IMR-90 (cell line): ENCODE results near the gene SPHK2. TPM values are rescaled to one million over a fixed set of nuclear protein-coding genes. Genes with fewer than 3 reads are reported as not detected.

Experiments
- ATAC-seq: fragments of 200-7000 bp; cut with Tn5 transposase; 2 replicates; pipeline ENCODE4 v1.9.1; 2020; ENCODE audit warnings: low read depth, mild to moderate bottlenecking, moderate library complexity
- BruUV-seq: library from RNA; stranded (reverse); fragments of 400-500 nt; replicated peaks from 2 replicates; lab custom pipeline; 2021; lab: Mats Ljungman, UMichigan
- CTCF ChIA-PET: fragments of 300-600 bp; formaldehyde crosslinking; extraction: SDS; loops from one replicate; lab custom pipeline; 2021; ENCODE audit warnings: antibody characterized with exemption; lab: Yijun Ruan, JAX
- POLR2A ChIA-PET: fragments of 300-600 bp; sonication (Branson Sonifier 250); formaldehyde crosslinking; loops from one replicate; lab custom pipeline; 2022; ENCODE audit warnings: antibody characterized with exemption; ENCODE audit not compliant: unreplicated experiment; lab: Charles Lee
- DNase-seq: peaks from one replicate; pipeline ENCODE4 v3.0.0; 2013
- H2AFZ ChIP-seq: replicated peaks from 2 replicates; pipeline ENCODE3; 2013; ENCODE audit warnings: low read length, mild to moderate bottlenecking; ENCODE audit not compliant: poor library complexity
- H2AK5ac ChIP-seq: 2 replicates; pipeline ENCODE4 v1.6.1; 2013; ENCODE audit warnings: low read depth, low read length, inconsistent platforms
- H2AK9ac ChIP-seq: replicated peaks from 2 replicates; pipeline ENCODE3; 2013; ENCODE audit warnings: mild to moderate bottlenecking, low read depth, low read length, moderate library complexity; ENCODE audit not compliant: poor library complexity
- H2BK120ac ChIP-seq: 2 replicates; pipeline ENCODE4 v1.6.1; 2013; ENCODE audit warnings: low read depth, low read length, inconsistent platforms
- H2BK15ac ChIP-seq: 3 replicates; pipeline ENCODE4 v1.6.1; 2013; ENCODE audit warnings: low read depth, low read length, inconsistent platforms
- H2BK20ac ChIP-seq: 2 replicates; pipeline ENCODE4 v1.6.1; 2013; ENCODE audit warnings: low read depth, mild to moderate bottlenecking, inconsistent platforms, low read length, moderate library complexity
- H2BK5ac ChIP-seq: 2 replicates; pipeline ENCODE4 v1.6.1; 2013; ENCODE audit warnings: mild to moderate bottlenecking, low read depth, low read length, inconsistent platforms; ENCODE audit not compliant: poor library complexity, severe bottlenecking
- H3K14ac ChIP-seq: replicated peaks from 2 replicates; pipeline ENCODE4 v1.6.1; 2013; ENCODE audit warnings: low read depth, low read length, inconsistent platforms
- H3K18ac ChIP-seq: 2 replicates; pipeline ENCODE4 v1.6.1; 2013; ENCODE audit warnings: low read depth, low read length, control low read depth
- H3K23ac ChIP-seq: 2 replicates; pipeline ENCODE4 v1.6.1; 2013; ENCODE audit warnings: low read depth, low read length, inconsistent platforms
- H3K27ac ChIP-seq: 2 replicates; pipeline ENCODE4 v1.5.1; 2013; ENCODE audit warnings: mild to moderate bottlenecking, control low read depth, low read length; ENCODE audit not compliant: insufficient read depth
- H3K27me3 ChIP-seq: 2 replicates; pipeline ENCODE4 v1.6.1; 2013; ENCODE audit warnings: low read length; ENCODE audit not compliant: control insufficient read depth, insufficient read depth
- H3K36me3 ChIP-seq: 2 replicates; pipeline ENCODE4 v1.6.1; 2013; ENCODE audit warnings: low read length, mixed read lengths; ENCODE audit not compliant: control insufficient read depth, insufficient read depth
- H3K4ac ChIP-seq: 2 replicates; pipeline ENCODE4 v1.6.1; 2013; ENCODE audit warnings: low read depth, low read length, inconsistent platforms
- H3K4me1 ChIP-seq: 2 replicates; pipeline ENCODE4 v1.6.1; 2013; ENCODE audit warnings: low read length, mixed read lengths; ENCODE audit not compliant: control insufficient read depth, insufficient read depth
- H3K4me2 ChIP-seq: 2 replicates; pipeline ENCODE4 v1.6.1; 2013; ENCODE audit warnings: low read depth, mild to moderate bottlenecking, control low read depth, low read length, moderate library complexity
- H3K4me3 ChIP-seq: 2 replicates; pipeline ENCODE4 v1.5.1; 2013; ENCODE audit warnings: low read depth, mild to moderate bottlenecking, control low read depth, low read length, moderate library complexity; ENCODE audit not compliant: insufficient read depth
- H3K56ac ChIP-seq: 2 replicates; pipeline ENCODE4 v1.6.1; 2013; ENCODE audit warnings: low read length, inconsistent platforms; ENCODE audit not compliant: insufficient read depth; ENCODE audit errors: extremely low read depth
- H3K79me1 ChIP-seq, 2 experiments: 2 replicates each; pipeline ENCODE4 v1.6.1; 2013; ENCODE audit warnings: low read length in 2 of 2, inconsistent platforms in 1 of 2, low read depth in 1 of 2
- H3K9ac ChIP-seq: 2 replicates; pipeline ENCODE4 v1.6.1; 2013; ENCODE audit warnings: low read depth, low read length, control low read depth
- H3K9me1 ChIP-seq: 2 replicates; pipeline ENCODE4 v1.6.1; 2013; ENCODE audit warnings: low read length, inconsistent platforms; ENCODE audit not compliant: insufficient read depth
- H3K9me3 ChIP-seq: 2 replicates; pipeline ENCODE4 v1.6.1; 2013; ENCODE audit warnings: low read length; ENCODE audit not compliant: control insufficient read depth, insufficient read depth
- H4K20me1 ChIP-seq: 2 replicates; pipeline ENCODE4 v1.6.1; 2013; ENCODE audit warnings: low read length, inconsistent platforms; ENCODE audit not compliant: insufficient read depth
- H4K5ac ChIP-seq: 2 replicates; pipeline ENCODE4 v1.6.1; 2013; ENCODE audit warnings: mild to moderate bottlenecking, low read depth, low read length, control low read depth
- H4K8ac ChIP-seq, 2 experiments: 2 replicates each; pipeline ENCODE4 v1.6.1; 2013; ENCODE audit warnings: low read depth in 2 of 2, low read length in 2 of 2, control low read depth in 1 of 2, inconsistent platforms in 1 of 2
- H4K91ac ChIP-seq: 2 replicates; pipeline ENCODE4 v1.6.1; 2013; ENCODE audit warnings: low read depth, low read length, inconsistent platforms; ENCODE audit not compliant: insufficient read depth
- BHLHE40 ChIP-seq: fragments of 150-350 bp; IDR thresholded peaks from 2 replicates; pipeline ENCODE4 v1.6.1; 2016; ENCODE audit warnings: mild to moderate bottlenecking, low read depth, low read length
- CEBPB ChIP-seq: IDR thresholded peaks from 2 replicates; pipeline ENCODE4 v1.6.1; 2012; ENCODE audit warnings: low read depth, low read length, improper control_type of control experiment
- CHD1 ChIP-seq: IDR thresholded peaks from 2 replicates; pipeline ENCODE4 v1.6.1; 2012; ENCODE audit warnings: low read depth, low read length, improper control_type of control experiment
- MAFK ChIP-seq: IDR thresholded peaks from 2 replicates; pipeline ENCODE4 v1.6.1; 2012; ENCODE audit warnings: low read depth, low read length, improper control_type of control experiment
- MAZ ChIP-seq: IDR thresholded peaks from 2 replicates; pipeline ENCODE4 v1.6.1; 2012; ENCODE audit warnings: low read depth, mild to moderate bottlenecking, low read length, improper control_type of control experiment, moderate library complexity, borderline replicate concordance
- POLR2A ChIP-seq: IDR thresholded peaks from 2 replicates; pipeline ENCODE4 v1.6.1; 2012; ENCODE audit warnings: mild to moderate bottlenecking, low read depth, low read length
- RAD21 ChIP-seq: IDR thresholded peaks from 2 replicates; pipeline ENCODE4 v1.6.1; 2012; ENCODE audit warnings: low read length, improper control_type of control experiment
- WGBS, 2 experiments: methylation state at CpG; one replicate each; pipeline versions ENCODE4 v1.1.5 to v1.1.7; 2013; ENCODE audit warnings: missing lambda C conversion rate in 2 of 2; ENCODE audit not compliant: insufficient read length in 1 of 2; ENCODE audit errors: extremely low coverage in 2 of 2; 5-methylcytosine and 5-hydroxymethylcytosine counted together
- dilution Hi-C: fragments of 300-500 bp; cut with HindIII; formaldehyde crosslinking; loops from one replicate; pipeline ENCODE4 v1.14.3; 2018; ENCODE audit warnings: low sequenced_read_pairs; ENCODE audit not compliant: unreplicated experiment
- in situ Hi-C: fragments of 300-500 bp; cut with MboI; formaldehyde crosslinking; loops from 3 replicates; pipeline ENCODE4 v1.14.3; 2019; ENCODE audit warnings: low sequenced_read_pairs, inconsistent platforms, mixed read lengths
- intact Hi-C: fragments of 100-400 bp; cut with micrococcal nuclease; formaldehyde crosslinking; loops from 2 replicates; pipeline ENCODE4 v1.10.0; 2022
- polyA plus RNA-seq, 3 experiments: library from polyadenylated mRNA; depleted of rRNA; stranded (reverse); fragments of >200 nt; gene quantifications; 2 replicates each; pipeline ENCODE4 v1.2.3, GENCODE V29; 2012; ENCODE audit warnings: low replicate concordance in 1 of 3
- total RNA-seq: library from RNA; depleted of rRNA; stranded (reverse); fragments of >200 nt; gene quantifications from 2 replicates; pipeline ENCODE4 v1.2.3, GENCODE V29; 2012

The SPHK2 gene
- total and polyA plus RNA-seq, 2 of the 4 experiments (the other 2 are of a cell fraction), result 1.6 to 9.9 TPM

DNA sequence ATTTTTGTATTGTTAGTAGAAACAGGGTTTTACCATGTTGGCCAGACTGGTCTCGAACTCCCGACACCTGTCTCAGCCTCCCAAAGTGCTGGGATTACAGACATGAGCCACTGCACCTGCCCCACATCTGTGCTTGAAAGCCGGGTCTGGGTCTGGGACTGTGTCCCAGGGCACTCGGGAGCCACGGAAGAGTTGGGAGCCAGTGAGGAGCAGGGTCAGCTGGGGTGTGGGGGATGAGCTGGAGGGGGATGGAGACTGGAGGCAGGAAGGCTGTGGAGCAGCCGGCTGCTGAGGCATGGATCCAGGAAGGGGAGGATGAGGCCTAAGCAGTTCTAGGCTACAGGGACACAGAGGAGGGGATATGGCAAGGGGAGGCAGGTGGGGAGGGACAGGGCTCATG, 23.5 kb upstream of the SPHK2 start:
- Histone ChIP-seq H3K79me1 (no peaks in the 10 kb centered on the region), H2BK120ac (no peak overlapping the region), H3K4me3 (no peak overlapping the region), H2BK5ac (no peak overlapping the region), H3K4ac (no peak overlapping the region), H3K23ac (no peak overlapping the region), H3K4me2 (no peak overlapping the region), H2AK9ac (no peak overlapping the region), H4K8ac (no peak overlapping the region), H3K9ac (no peak overlapping the region), H3K9me1 (no peaks in the 10 kb centered on the region), H4K20me1 (no peaks in the 10 kb centered on the region), H3K14ac (no peak overlapping the region), H3K4me1 (no peaks in the 10 kb centered on the region), H2BK15ac (no peak overlapping the region), H2BK20ac (no peak overlapping the region), H3K56ac (no peak overlapping the region), H2AK5ac (no peak overlapping the region), H3K27ac (no peak overlapping the region), H3K36me3 (no peaks in the 10 kb centered on the region), H2AFZ (no peak overlapping the region), H3K27me3 (peaks cover 16% of the 10 kb centered on the region), H4K91ac (no peak overlapping the region), H3K18ac (no peak overlapping the region), H4K5ac (no peak overlapping the region), H3K9me3 (no peaks in the 10 kb centered on the region)
- dilution Hi-C loops, result no loop called here
- no TSS peak for BruUV-seq
- in situ Hi-C loops, result no loop called here
- no peak for ATAC-seq
- intact Hi-C loops, result no loop called here
- ChIA-PET CTCF (no interaction called here), POLR2A (no interaction called here)
- DNase-seq, result no peak
- TF ChIP-seq MAZ (no peak), CEBPB (no peak), RAD21 (no peak), MAFK (no peak), BHLHE40 (no peak), POLR2A (no peak), CHD1 (no peak)
- WGBS, 2 experiments, result 69% methylated on average over 3 of the region's 6 CpGs; no CpG with 5 or more reads in 1 of the 2 experiments
